Prostate gland (tissue), 2 donors: Measurements from ENCODE around the gene VSIG10L. TPM values are rescaled to one million over a fixed set of nuclear protein-coding genes. Genes with fewer than 3 reads are reported as not detected.

Source experiments
- DNase-seq: peaks from one replicate; pipeline ENCODE4 v3.0.0-alpha.2; 2019; ENCODE audit warnings: low spot score
- H3K27ac ChIP-seq, 2 donors: fragments of 200-600 bp; sonication (generic); 2 replicates each; pipeline ENCODE4 v1.5.1; 2017 to 2019
- H3K27me3 ChIP-seq: fragments of 200-600 bp; sonication (generic); replicated peaks from 2 replicates; pipeline ENCODE4 v1.5.1; 2019; ENCODE audit not compliant: insufficient read depth
- H3K36me3 ChIP-seq, 2 donors: fragments of 200-600 bp; sonication (generic); 1 replicate in 1 of 2; 2 replicates in 1 of 2; pipeline versions ENCODE4 v1.5.1 to v1.8.1; 2017 to 2019
- H3K4me1 ChIP-seq: fragments of 200-600 bp; sonication (generic); replicated peaks from 2 replicates; pipeline ENCODE4 v1.5.1; 2019
- H3K4me3 ChIP-seq, 2 donors: fragments of 200-600 bp; sonication (generic); 2 replicates each; pipeline ENCODE4 v1.5.1; 2017 to 2019
- H3K9me3 ChIP-seq: fragments of 200-600 bp; sonication (generic); 2 replicates; pipeline ENCODE4 v1.5.1; 2017
- POLR2A ChIP-seq: fragments of 450-650 bp; IDR thresholded peaks from one replicate; pipeline ENCODE4 v1.6.1; 2016; ENCODE audit warnings: antibody characterized with exemption, mild to moderate bottlenecking
- POLR2AphosphoS5 ChIP-seq: sonication (generic); formaldehyde crosslinking; IDR thresholded peaks from one replicate; pipeline ENCODE4 v1.6.1; 2017; ENCODE audit warnings: antibody characterized with exemption
- WGBS: methylation state at CpG from one replicate; pipeline ENCODE4 v1.1.5; 2018; 5-methylcytosine and 5-hydroxymethylcytosine counted together
- intact Hi-C: fragments of 100-400 bp; cut with DNase I; formaldehyde crosslinking; loops from one replicate; pipeline ENCODE4 v1.14.2; 2022
- total RNA-seq, 2 donors: library from RNA; depleted of rRNA; stranded (reverse); fragments of >200 nt; gene quantifications; one replicate each; pipeline ENCODE4 v1.1.0, GENCODE V29; 2016
- TF ChIP-seq, protein P1 (sequence below), 4 experiments: fragments of 200-600 bp in 2 of 4; fragments of 450-650 bp in 2 of 4; sonication (generic) in 2 of 4; IDR thresholded peaks; 1 replicate in 3 of 4; 2 replicates in 1 of 4; pipeline ENCODE4 v1.5.1; 2016 to 2019; ENCODE audit warnings: antibody characterized with exemption in 4 of 4, mild to moderate bottlenecking in 2 of 4, moderate library complexity in 2 of 4

The VSIG10L gene
- total RNA-seq, 2 donors from 2014 or later: 2.3 to 9.9 TPM

DNA sequence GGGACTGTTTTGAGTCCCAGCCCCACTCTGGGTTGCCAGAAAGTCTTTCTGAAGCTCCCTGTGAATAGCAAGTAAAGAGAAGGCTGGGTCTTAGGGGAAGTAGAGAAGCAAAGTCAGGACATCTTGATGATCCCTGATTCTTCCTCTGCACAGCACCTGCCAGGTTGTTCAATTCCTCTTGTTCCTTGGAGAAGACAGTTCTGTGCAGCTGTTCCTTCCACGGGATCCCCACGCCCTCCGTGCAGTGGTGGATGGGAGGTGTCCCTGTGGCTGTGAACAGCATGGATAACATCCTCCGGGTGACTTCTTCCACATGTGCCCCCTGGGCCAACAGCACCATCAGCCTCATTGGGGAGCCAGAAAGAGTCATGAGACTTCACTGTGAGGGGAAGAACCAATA lies 59.6 kb downstream of the VSIG10L start:
- Histone ChIP-seq H3K9me3 (no peaks in the 10 kb centered on the region), H3K4me3 (no peak overlapping the region), H3K27me3 (no peaks in the 10 kb centered on the region), H3K27ac (no peak overlapping the region), H3K36me3 (no peaks in the 10 kb centered on the region), H3K4me1 (no peaks in the 10 kb centered on the region)
- 92% methylated on average over 4 of the region's 4 CpGs for WGBS
- no peak for DNase-seq
- intact Hi-C loops: no loop called here
- TF ChIP-seq POLR2AphosphoS5 (no peak), POLR2A (no peak)
- TF ChIP-seq, protein P1, sequence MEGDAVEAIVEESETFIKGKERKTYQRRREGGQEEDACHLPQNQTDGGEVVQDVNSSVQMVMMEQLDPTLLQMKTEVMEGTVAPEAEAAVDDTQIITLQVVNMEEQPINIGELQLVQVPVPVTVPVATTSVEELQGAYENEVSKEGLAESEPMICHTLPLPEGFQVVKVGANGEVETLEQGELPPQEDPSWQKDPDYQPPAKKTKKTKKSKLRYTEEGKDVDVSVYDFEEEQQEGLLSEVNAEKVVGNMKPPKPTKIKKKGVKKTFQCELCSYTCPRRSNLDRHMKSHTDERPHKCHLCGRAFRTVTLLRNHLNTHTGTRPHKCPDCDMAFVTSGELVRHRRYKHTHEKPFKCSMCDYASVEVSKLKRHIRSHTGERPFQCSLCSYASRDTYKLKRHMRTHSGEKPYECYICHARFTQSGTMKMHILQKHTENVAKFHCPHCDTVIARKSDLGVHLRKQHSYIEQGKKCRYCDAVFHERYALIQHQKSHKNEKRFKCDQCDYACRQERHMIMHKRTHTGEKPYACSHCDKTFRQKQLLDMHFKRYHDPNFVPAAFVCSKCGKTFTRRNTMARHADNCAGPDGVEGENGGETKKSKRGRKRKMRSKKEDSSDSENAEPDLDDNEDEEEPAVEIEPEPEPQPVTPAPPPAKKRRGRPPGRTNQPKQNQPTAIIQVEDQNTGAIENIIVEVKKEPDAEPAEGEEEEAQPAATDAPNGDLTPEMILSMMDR (IDR thresholded peaks at IDR 0.05): no peak

Other genes with a start within 250 kb of the VSIG10L start
- gene CTU1, start 233.7 kb downstream of the VSIG10L start, total RNA-seq: 10 to 100 TPM; 18.7 to 21.4 TPM
- gene SIGLEC9, start 217.2 kb downstream of the VSIG10L start, total RNA-seq: 1 to 10 TPM in 1 of 2 donors, under 1 TPM in 1; 0.77 to 8.2 TPM
- not detected for gene SIGLEC7, start 199.8 kb downstream of the VSIG10L start, total RNA-seq
- 1 to 10 TPM; 1.9 to 2.5 TPM for gene CD33, start 117.1 kb downstream of the VSIG10L start, total RNA-seq
- 1 to 10 TPM in 1 of 2 donors, not detected in 1; 1.6 TPM for gene SIGLECL1, start 91.1 kb downstream of the VSIG10L start, total RNA-seq
- gene IGLON5, start 30.5 kb downstream of the VSIG10L start, total RNA-seq: 10 to 100 TPM in 1 of 2 donors, not detected in 1; 12.6 TPM
- 100 to 1,000 TPM in 1 of 2 donors, 10 to 100 TPM in 1; 82.8 to 118 TPM for gene ETFB, start 24.2 kb upstream of the VSIG10L start, total RNA-seq
- gene CLDND2, start 26.9 kb upstream of the VSIG10L start, total RNA-seq: 1 to 10 TPM in 1 of 2 donors, not detected in 1; 4.2 TPM
- gene NKG7, start 30.5 kb upstream of the VSIG10L start, total RNA-seq: 1 to 10 TPM in 1 of 2 donors, not detected in 1; 1.8 TPM
- not detected for gene LIM2, start 45.8 kb upstream of the VSIG10L start, total RNA-seq
- 10 to 100 TPM in 1 of 2 donors, not detected in 1; 16.0 TPM for gene C19orf84, start 48.5 kb upstream of the VSIG10L start, total RNA-seq
- 1 to 10 TPM; 7.1 to 7.5 TPM for gene SIGLEC10, start 75.5 kb upstream of the VSIG10L start, total RNA-seq
- 1 to 10 TPM; 1.0 to 3.0 TPM for gene SIGLEC8, start 116.3 kb upstream of the VSIG10L start, total RNA-seq
- gene CEACAM18, start 136.4 kb upstream of the VSIG10L start, total RNA-seq: not detected
- gene SIGLEC12, start 159.7 kb upstream of the VSIG10L start, total RNA-seq: under 1 TPM in 1 of 2 donors, not detected in 1; 0.91 TPM
- gene SIGLEC6, start 189.5 kb upstream of the VSIG10L start, total RNA-seq: under 1 TPM in 1 of 2 donors, not detected in 1; 0.68 TPM
- gene ZNF175, start 229.1 kb upstream of the VSIG10L start, total RNA-seq: 1 to 10 TPM; 4.3 to 9.0 TPM